Forelimb muscle (tissue), 1 donor: ENCODE data around the gene TARM1. TPM values are rescaled to one million over a fixed set of nuclear protein-coding genes. Genes with fewer than 3 reads are reported as not detected.

ENCODE experiments used
- DNase-seq: peaks from one replicate; pipeline ENCODE4 v3.0.0-alpha.2; 2013; ENCODE audit warnings: low read depth
- polyA plus RNA-seq: library from polyadenylated mRNA; unstranded; fragments of 120-200 nt; gene quantifications from one replicate; pipeline ENCODE4 v1.2.1, GENCODE V29; 2013; ENCODE audit not compliant: insufficient read length

Gene TARM1
- not detected for polyA plus RNA-seq

DNA sequence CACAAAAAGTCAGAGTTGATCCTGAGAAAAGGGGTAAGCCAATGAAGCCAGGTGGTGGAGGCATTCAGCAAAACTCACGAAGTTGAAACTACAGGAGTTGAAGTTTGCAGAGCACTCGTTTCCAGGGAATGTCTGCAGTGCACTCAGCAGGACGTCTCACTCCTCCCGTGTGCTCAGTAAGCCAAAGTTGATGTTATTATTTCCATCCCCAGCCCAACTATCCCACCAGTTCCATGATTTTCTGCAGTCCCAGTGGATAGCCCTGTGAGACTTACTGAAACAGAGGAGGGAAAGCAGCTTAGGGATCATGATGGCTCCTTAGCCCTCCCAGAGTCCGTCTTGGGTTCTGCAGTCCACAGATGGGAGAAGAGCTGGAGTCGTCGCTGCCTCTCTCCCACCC, at the start of gene TARM1:
Gene TARM1, minus strand, starts transcription at position 334 of the 400 bp plus-strand sequence. Its CDS starts 25 bp downstream, at position 309.
- DNase-seq, result no peak

DNA sequence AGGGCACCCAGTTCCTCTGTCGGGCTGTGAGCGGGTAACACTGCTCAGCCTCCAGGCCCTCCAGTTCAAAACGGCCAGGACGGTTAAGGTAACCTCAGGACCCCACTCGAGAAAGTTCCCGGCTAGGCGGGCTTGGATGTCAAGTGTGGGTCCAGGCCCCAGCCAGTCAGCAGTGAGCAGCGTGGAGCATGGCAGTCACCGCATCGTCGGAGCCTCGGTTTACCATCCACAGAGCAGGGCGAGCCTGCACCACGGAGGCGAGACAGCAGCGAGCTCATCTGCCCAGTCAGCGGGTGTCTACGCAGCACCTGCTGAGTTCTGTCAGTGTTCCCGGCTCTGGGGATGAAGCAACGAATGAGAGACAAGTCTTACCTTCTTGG, 48.4 kb upstream of the TARM1 start:
- no peak for DNase-seq

DNA sequence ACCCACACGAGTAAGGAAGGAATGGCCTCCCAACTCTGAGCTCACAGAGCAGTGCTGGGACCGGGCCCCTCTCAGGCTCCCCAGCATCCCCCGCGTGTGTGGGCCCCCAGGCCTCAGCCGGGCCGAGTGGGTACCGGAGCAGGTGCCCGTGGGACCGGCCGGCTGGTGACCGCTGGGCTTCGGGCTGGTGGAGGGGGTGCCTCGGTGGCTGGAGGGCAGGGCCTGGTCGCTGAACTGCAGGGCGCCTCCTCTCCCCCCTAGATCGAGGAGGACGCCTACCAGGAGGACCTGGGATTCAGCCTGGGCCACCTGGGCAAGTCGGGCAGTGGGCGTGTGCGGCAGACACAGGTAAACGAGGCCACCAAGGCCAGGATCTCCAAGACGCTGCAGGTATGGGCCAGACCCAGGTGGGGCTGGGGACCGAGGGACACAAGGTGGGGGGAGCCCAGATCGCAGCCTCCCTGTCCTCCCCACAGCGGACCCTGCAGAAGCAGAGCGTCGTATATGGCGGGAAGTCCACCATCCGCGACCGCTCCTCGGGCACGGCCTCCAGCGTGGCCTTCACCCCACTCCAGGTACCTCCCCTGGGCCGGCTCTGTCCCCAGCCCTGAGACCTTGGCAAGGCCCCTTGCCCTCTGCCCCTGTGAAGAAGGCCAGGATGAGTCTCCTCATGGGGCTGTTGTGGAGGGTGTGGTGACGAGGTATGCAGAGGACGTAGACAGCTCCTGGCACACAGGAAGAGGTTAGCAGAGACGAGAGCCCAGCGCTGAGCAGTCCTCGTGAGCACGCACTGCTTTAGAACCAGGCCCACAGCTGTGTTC, 47.8 kb upstream of the TARM1 start:
- no peak for DNase-seq

DNA sequence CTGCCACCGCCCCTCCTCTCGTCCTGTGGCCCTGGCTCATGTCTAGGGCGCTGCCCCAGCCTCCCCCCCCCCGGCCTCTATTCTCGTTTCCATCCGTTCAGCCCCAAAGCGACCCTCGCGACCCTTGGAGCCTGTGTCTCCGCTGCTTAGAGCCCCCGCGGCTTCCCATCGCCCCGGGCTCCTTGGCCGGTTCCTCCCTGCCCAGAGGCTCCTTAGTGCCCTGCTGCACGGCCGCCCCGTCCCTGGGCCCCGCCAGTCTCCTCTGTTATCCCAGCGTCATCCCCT, 47.2 kb upstream of the TARM1 start:
- no peak for DNase-seq

DNA sequence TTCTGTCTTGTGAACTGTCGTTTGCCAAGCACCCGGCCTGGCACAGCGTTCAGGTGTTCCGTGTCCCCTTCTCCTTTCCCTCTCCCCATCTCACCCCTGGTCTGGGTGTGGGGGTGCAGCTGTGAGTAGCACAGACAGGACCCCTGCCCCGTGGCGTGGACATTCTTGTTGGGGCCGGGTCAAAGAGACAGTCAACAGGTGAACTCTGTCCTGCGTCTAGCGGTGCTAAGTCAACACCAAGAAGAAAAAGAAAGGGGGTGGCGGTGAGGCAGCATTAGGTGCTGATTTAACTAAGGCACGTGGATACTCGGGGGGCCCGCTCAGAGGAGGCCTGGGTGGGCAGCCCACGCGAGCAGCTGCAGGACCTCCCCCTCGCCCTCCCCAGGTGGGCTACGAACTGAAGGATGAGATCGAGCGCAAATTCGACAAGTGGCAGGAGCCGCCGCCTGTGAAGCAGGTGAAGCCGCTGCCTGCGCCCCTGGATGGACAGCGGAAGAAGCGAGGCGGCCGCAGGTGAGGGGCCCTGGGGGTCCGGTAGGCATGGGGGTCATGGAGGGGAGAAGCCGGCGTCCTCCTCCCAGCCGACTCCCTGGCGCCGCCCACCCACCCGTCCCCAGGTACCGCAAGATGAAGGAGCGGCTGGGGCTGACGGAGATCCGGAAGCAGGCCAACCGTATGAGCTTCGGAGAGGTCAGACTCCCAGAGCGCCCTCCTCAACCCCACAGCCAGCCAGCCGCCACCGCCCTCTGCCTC, 46.7 kb upstream of the TARM1 start:
- DNase-seq, result no peak

DNA sequence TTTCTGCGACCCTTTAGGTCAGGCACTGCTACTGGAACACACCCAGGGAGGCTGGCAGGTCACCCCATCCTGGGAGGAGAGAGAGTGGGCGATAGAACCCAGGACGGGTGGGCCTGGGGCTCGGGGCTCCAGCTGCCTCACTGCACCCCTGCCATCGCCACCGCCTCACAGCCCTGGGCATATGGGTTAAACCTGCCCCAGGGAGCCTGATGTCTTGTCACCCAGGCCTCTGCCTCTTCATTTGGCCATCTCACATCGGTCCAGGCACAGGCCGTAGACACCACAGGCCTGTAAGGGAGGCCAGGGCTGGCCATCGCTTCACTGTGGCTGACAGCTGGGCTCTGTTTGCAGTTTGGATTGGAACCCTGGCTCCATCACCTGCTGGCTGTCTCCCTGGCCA, 44.5 kb upstream of the TARM1 start:
- no peak for DNase-seq

DNA sequence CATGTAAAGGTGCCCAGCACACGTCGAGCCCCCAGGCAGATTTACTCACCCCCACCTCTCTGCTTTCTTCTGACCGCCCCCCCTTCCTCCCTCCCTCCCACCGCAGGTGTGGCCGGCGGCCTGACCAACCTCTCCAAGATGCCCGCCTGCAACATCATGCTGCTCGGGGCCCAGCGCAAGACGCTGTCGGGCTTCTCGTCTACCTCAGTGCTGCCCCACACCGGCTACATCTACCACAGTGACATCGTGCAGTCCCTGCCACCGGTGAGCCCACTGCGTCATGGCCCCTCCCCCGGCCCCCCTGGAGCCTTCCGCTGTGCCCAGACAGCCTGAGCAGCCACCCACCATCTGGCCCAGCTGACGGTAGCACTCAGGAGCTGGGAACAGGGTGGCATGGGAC, 43.2 kb upstream of the TARM1 start:
- DNase-seq, result no peak

DNA sequence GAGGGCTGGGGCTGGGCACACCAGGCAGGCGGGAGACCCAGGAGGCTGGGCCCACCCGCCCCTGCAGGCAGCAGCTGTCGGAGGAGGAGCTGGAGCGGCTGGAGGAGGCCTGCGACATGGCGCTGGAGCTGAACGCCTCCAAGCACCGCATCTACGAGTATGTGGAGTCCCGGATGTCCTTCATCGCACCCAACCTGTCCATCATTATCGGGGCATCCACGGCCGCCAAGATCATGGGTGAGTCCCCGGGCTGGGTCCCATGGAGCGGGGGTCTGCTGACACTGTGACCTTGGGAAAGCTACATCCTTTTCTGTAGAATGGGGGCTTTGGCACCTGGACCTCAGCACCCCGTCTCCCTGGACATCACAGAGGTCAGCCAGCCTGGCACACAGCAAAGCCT, 42.5 kb upstream of the TARM1 start:
- no peak for DNase-seq

DNA sequence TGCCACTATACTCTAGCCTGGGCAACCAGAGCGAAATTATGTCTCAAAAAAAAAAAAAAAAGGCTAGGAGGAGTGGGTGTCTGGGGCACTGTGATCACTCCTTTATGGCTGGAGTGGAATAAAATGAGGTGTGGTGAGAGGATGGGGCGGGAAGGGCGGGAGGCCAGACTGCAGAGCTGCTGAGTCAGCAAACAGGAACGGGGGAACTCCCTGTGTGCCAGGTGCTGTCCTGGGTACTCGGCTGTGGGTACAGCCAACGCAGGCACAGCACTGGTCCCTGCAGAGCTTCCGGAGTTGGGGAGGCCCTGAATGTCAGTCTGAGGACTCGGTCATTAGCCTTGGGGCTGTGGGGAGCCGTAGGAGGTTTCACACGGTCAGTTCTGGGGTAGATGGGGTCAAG, 40.1 kb upstream of the TARM1 start:
- DNase-seq, result no peak

DNA sequence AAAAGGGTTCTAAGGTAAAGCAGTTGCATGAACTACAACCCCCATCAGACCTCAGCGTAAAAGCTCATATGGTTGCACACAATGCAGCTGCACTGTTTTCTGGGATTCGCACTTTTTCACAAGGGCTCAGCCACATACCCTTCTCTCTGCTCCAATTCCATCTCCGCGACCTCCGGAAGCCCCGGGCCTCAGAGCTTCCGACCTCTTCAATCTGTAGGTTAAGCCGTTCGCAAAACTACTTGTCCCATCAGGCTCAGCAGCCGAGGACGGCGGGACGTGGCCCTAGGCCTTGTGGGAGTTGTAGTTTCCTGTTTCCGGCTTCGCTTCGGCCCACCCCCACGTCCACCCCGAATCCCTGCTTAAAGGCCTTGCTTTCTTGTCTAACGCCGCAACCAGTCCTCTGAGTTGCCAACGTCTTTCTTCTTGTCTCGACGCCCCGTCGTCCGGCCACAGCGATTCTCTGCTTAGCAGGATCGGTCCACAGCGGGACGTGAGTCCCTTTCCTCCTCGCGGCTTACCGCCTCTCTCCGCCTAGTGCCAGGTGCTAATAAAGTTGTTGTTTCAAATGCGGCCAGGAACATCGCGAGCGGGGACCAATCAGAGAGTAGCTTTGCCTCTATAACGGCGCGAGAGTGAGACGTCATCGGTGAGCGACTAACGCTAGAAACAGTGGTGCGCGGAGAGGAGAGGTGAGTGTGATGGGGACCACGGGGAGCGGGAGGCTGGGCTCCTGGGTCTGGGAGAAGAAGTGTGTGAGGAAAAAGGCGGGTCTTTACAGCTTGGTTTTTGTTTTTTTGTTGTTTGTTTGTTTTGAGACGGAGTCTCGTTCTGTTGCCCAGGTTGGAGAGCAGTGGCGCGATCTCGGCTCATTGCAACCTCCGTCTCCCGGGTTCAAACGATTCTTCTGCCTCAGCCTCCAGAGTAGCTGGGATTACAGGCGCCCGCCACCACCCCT, 34.2 kb upstream of the TARM1 start, which contains the start of the genes PRPF31 and TFPT:
Gene PRPF31, plus strand, starts transcription at position 646 of the 955 bp plus-strand sequence. CDS start 2,525 bp downstream, outside the sequence.
Gene TFPT, minus strand, starts transcription at position 549 of the 955 bp plus-strand sequence. Its CDS starts 388 bp downstream, at position 161.
- peak; percentile 98 for DNase-seq

DNA sequence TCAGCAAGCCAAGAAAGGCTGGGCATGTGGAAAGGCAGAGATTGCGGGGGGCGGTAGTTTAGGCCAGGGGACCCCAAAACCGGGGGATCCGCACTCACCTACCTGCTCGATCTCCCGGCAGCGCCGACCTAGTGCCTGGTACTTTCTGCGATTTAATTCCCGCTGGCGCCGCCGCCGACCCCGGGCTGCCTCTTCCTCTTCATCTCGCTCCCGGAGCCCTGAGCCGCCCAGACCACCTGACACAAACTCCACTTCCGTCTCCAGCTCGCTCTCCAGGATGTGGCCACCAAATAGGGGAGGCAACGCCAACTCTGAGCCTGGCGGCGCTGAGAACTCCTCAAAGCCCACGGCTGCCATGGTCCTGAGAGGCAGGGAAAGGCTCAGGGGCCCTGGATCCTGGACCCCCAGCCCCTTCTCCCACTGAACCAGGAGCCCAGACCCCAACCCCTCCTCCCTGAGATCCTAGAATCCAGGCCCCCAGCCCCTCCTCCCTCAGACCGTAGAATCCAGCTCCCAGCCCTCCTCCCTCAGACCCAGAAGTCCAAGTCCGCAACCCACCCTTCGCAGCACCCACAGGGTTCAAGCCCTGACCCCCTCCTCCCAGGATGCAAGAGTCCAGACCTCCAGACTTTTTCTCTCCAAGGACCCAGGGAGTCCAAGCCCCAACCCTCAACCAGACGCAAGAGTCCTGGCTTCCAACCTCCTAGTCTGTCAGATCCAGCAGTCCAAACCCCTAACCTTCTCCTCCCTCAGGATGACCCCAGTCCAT, 33.4 kb upstream of the TARM1 start:
- DNase-seq, result no peak

DNA sequence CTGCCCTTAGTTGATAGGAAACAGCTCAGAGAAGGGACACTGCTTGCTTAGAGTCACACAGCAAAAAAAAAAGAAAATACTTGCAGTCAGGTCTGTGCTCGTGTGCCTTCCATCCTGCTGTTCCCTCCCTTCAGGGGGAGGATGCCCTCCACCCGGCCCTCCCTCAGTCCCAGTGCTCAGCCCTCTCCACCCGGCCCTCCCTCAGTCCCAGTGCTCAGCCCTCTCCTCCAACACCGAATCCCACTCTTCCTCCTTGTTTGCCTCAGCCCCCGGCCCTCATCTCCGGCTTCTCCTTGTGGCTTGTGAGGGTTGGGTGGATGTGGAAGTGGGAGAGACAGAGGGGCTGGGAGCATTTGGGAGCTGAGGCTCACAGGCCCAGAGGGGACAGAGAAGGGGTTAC, 28.5 kb upstream of the TARM1 start:
- no peak for DNase-seq

DNA sequence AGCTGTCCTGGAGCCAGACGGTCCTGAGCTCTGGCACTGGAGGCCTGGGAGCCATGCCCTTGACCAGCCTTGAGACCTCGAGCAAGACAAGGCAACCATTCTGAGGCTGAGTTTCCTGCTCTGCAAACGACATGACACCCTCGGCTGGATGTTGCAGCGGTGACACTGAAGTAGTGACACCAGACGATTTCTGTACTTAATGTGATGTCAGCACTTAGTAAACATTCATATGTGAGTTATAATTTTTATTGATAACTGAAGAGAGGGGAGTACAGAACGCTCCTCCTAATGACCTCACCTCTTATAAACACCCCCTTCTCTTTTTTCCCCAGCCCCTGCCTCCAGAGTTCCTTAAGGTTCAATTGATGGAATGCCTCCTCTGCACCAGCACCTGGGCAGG, 27.3 kb upstream of the TARM1 start:
- no peak for DNase-seq

DNA sequence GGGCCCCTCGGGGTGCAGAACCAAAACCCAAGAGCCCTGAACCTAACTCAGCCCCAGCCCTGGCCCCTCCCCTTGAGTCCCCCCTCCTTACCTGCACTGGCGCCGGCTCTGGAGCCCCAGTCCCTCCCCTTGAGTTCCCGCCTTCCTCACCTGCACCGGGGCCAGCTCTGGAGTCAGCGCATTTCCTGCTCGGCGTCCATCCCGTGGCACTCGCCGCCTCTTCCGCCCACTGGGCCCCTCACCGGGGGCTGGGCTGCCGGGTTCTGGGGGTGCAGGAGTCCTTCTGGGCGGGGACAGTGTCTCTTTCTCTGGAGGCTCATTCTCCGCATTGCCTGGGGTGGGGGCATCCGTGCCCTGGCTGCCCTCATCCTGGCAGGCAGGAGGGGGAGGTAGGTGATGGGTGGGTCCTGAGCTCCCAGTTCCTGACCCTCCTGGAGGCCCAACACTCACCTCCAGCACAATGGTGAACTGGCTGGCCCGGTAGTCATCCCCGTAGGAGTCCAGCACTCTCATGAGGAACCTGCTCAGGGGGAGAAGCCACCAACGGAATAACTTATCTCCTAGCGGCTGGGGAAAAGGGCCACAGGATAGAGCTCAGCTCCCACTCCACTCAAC, 26.8 kb upstream of the TARM1 start:
- no peak for DNase-seq

DNA sequence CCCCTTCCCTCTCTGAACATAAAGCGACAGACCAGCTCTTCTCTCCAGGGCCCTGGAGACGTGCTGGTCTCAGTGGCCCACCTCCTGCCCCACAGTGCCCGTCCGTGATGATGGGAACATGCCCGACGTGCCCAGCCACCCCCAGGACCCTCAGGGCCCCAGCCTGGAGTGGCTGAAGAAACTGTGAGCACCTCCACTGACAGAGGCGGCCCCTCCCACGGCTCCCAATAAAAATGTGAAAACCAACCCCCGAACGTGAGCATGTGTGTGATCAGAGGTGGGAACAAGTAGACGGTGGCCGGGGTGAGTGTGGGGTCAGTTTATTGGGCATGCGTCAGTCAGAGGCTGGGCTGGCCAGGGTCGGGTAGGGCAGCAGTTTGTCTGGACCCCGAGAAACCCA, 25.6 kb upstream of the TARM1 start:
- DNase-seq, result no peak

DNA sequence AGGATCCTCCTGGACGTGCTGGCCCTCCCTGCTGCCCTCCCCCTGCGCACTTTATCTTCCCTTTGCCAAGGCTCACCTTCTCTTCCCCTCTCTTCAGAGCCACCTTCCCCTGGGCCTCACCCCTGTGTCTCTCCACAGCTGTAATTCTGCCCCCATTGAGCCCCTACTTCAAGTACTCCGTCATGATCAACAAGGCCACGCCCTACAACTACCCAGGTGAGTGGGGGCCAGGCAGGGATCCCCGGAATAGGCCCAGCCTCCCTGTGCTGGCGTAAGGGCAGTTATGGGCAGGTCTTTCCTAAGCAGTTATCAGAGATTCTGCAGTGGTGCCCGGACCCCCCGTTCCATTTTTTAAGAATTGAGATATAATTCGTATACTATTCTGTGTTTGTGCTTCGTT, 24.6 kb upstream of the TARM1 start:
- no peak for DNase-seq

DNA sequence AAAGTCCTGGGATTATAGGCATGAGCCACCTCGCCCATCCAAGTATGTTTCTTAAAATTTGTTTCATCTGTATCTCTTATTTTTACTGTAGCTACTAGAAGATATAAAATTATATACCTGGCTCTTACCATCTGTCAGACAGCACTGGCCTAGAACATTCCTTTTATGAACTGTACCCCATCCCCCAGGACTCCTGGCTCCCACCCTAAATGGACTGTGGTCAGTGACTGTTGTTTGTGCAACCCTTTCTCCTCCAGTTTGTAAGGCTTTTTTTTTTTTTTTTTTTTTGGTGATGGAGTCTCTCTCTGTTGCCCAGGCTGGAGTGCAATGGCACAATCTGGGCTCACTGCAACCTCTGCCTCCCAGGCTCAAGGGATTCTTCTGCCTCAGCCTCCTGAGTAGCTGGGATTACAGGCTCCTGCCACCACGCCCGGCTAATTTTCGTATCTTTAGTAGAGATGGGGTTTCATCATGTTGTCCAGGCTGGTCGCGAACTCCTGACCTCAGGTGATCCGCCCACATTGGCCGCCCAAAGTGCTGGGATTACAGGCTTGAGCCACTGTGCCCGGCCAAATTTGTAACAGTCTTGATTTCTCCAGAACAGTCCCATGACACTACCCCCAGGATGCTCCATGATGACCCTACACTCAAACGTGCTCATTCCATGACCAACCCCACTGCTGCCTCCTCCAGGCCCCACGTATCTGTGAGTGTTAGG, 24.0 kb upstream of the TARM1 start:
- DNase-seq, result no peak

DNA sequence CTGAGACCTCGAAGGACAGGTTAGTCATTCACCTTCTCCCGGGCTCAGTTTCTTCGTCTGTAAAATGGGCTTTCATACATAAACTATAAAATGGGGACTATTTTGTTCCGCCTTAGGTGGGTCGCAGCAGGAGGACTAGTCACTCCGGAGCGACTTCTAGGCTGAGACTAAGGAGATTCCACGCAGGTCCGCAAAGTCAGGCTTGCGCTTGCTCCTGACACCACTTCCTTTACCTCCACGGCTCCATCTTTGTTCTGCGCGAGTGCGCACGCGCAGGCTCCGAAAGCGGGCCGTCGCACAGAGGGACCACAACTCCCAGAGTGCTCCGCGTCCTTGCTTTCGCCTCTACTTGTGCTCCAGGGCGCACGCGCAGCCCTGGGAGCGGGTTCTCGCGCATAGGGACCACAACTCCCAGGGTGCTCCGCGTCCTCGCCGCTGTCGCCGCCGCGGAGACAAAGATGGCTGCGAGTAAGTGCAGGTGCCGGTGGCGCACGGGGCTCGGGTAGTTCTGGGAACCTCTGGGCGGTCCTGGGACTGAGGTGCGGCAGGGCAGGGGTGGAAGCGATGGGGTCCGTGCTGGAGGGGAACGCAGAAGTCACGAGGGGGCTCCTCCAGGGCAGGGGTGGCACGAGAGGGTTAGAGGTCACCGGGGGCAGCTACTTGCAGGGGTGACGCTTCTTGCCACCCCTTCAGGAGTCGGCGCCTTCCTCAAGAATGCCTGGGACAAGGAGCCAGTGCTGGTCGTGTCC, 21.4 kb upstream of the TARM1 start, which contains the start of gene NDUFA3:
Gene NDUFA3, plus strand, starts transcription at position 435 of the 749 bp plus-strand sequence. Its CDS starts 24 bp downstream, at position 459.
- peak; percentile 99 for DNase-seq

DNA sequence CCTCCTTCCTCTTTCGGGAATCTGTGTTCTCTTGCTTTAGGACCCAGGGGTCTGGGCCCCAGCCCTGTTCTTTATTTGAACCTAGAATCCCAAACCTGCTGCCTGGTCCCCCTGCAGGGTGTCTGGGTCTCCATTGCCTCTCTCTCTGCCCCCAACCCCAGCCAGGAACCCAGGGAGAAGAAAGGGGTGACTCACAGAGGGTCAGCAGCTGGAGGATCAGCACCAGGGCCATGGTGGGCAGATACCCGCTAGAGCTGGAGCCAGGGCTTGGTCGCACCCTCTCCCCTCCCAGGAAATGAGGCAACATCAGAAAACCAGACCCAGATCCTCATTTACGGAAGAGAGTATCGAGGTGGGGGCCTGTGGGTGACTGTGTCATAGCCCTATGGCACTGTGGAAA, 19.4 kb upstream of the TARM1 start, which contains the start of gene OSCAR:
Gene OSCAR, minus strand, starts transcription at position 243 of the 400 bp plus-strand sequence. Its CDS starts 11 bp downstream, at position 232.
- DNase-seq, result no peak
